Putamen (tissue), 1 donor: ENCODE measurements around the gene HMGA1.
"Not testable (repeated sequence)": the region's sequence is repeated elsewhere in the genome, so short reads cannot be mapped to it uniquely, and the experiment has no call there.

Source experiments
- DNase-seq: peaks from one replicate; pipeline ENCODE4 v3.0.0-alpha.2; 2016; ENCODE audit warnings: low spot score

HMGA1 gene

GRCh38 chr6:34260576-34261267, 24.0 kb downstream of the HMGA1 start:
- DNase-seq, result no peak

- not testable (repeated sequence) for DNase-seq
Measured at GRCh38 chr6:34263484-34263883, 26.8 kb downstream of the HMGA1 start.

- no peak for DNase-seq
Measured at GRCh38 chr6:34267746-34268145, 31.1 kb downstream of the HMGA1 start.

GRCh38 chr6:34269132-34269531, 32.5 kb downstream of the HMGA1 start:
- not testable (repeated sequence) for DNase-seq

GRCh38 chr6:34269658-34270341, 33.1 kb downstream of the HMGA1 start:
- not testable (repeated sequence) for DNase-seq

- DNase-seq, result no peak
Measured at GRCh38 chr6:34272013-34272926, 35.6 kb downstream of the HMGA1 start.

GRCh38 chr6:34273242-34273805, 36.7 kb downstream of the HMGA1 start:
- DNase-seq, result no peak

GRCh38 chr6:34274129-34274528, 37.5 kb downstream of the HMGA1 start:
- DNase-seq, result no peak

- DNase-seq, result no peak
Measured at GRCh38 chr6:34275128-34275804, 38.6 kb downstream of the HMGA1 start.

- DNase-seq, result no peak
Measured at GRCh38 chr6:34276191-34276590, 39.5 kb downstream of the HMGA1 start.

- no peak for DNase-seq
Measured at GRCh38 chr6:34276881-34277762, 40.4 kb downstream of the HMGA1 start.

GRCh38 chr6:34277763-34278112, 41.1 kb downstream of the HMGA1 start:
- DNase-seq, result no peak

GRCh38 chr6:34278833-34279232, 42.2 kb downstream of the HMGA1 start:
- DNase-seq, result no peak

GRCh38 chr6:34280216-34280615, 43.5 kb downstream of the HMGA1 start:
- DNase-seq, result no peak

GRCh38 chr6:34281702-34282334, 45.1 kb downstream of the HMGA1 start:
- DNase-seq, result no peak

GRCh38 chr6:34284563-34285447, 48.1 kb downstream of the HMGA1 start:
- DNase-seq, result peak; percentile 63

- peak; percentile 75 for DNase-seq
Measured at GRCh38 chr6:34285448-34286164, 48.9 kb downstream of the HMGA1 start.

GRCh38 chr6:34288581-34288980, 51.9 kb downstream of the HMGA1 start:
- DNase-seq, result no peak

- DNase-seq, result no peak
Measured at GRCh38 chr6:34289137-34289536, 52.5 kb downstream of the HMGA1 start.
